OCI-LY3 (cell line): ENCODE measurements around the gene CALCR.

Experiments used
- EZH2phosphoT487 ChIP-seq: fragments of 200-600 bp; shearing (Covaris generic); IDR thresholded peaks from 2 replicates; pipeline ENCODE4 v1.6.1; 2018; ENCODE audit warnings: antibody characterized with exemption, mixed run types, low read depth
- TF ChIP-seq, protein P1 (sequence below): fragments of 200-600, 300-600 bp; sonication (generic); IDR thresholded peaks from 2 replicates; pipeline ENCODE4 v1.5.1; 2014; ENCODE audit warnings: antibody characterized with exemption, low read length, low read depth

DNA sequence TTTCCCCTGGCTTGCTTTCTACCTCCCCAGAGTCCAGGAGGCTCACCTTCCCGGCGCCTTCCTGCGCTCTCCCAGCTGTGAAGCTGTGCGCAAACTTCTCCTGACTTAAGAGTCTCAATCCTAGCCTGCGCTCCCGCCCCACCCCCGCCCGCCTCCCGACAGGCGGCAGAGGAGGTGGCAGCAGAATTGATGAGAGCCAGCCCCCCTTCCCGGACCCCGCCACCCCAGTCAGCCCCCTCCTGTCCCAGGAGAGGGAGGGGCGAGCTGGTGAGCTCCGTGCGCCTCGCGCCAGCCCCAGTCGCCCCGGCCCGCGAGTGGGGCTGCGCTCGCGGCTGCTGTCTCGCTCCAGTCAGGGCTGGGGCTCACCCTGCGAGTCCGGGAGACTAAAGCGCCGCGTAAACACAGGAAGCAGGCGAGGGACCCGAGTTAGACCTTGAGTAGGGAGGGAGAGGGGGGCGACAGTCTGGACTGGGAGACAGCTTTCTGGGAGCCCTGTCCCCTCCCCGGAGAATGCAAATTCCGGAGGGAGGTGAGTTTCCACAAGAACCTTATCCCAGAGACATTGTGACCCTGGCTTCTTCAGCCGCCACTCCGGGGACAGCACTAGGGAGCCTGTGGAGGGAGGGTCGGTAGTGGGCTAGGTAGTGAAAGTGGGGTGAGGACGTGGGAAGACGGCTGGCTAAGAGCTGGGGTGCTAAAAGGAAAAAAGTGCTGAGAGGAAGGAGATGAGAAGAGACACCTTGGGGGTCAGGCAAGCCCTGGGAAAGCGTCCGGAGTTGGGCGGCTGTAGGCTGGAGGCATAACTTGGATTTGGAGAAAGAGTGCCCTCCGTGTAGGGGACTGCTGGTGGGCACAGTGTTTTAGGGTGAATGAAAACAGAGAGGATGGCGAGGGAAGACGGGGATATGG is at the start of gene CALCR:
- TF ChIP-seq, protein P1, sequence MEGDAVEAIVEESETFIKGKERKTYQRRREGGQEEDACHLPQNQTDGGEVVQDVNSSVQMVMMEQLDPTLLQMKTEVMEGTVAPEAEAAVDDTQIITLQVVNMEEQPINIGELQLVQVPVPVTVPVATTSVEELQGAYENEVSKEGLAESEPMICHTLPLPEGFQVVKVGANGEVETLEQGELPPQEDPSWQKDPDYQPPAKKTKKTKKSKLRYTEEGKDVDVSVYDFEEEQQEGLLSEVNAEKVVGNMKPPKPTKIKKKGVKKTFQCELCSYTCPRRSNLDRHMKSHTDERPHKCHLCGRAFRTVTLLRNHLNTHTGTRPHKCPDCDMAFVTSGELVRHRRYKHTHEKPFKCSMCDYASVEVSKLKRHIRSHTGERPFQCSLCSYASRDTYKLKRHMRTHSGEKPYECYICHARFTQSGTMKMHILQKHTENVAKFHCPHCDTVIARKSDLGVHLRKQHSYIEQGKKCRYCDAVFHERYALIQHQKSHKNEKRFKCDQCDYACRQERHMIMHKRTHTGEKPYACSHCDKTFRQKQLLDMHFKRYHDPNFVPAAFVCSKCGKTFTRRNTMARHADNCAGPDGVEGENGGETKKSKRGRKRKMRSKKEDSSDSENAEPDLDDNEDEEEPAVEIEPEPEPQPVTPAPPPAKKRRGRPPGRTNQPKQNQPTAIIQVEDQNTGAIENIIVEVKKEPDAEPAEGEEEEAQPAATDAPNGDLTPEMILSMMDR, result no peak
- no peak for TF ChIP-seq EZH2phosphoT487
